Hepatocyte (in vitro differentiated cells): Measurements from ENCODE around the gene TRRAP. TPM values are rescaled to one million over a fixed set of nuclear protein-coding genes. Genes with fewer than 3 reads are reported as not detected.

Experiments used
- DNase-seq: peaks from one replicate; pipeline ENCODE4 v3.0.0-alpha.2; 2016; ENCODE audit warnings: low spot score
- H2AFZ ChIP-seq: fragments of 200-600 bp; sonication (generic); 2 replicates; pipeline ENCODE4 v1.6.0; 2016; ENCODE audit warnings: antibody characterized with exemption, mild to moderate bottlenecking
- H3K27ac ChIP-seq: fragments of 200-600 bp; sonication (generic); 2 replicates; pipeline ENCODE4 v1.5.1; 2016; ENCODE audit warnings: mild to moderate bottlenecking
- H3K27me3 ChIP-seq: fragments of 200-600 bp; sonication (generic); 2 replicates; pipeline ENCODE4 v1.6.1; 2016
- H3K36me3 ChIP-seq: fragments of 200-600 bp; sonication (generic); replicated peaks from 2 replicates; pipeline ENCODE4 v1.5.1; 2016; ENCODE audit warnings: low read depth; ENCODE audit not compliant: insufficient read depth
- H3K4me1 ChIP-seq: fragments of 200-600 bp; sonication (generic); 2 replicates; pipeline ENCODE4 v1.5.1; 2016; ENCODE audit warnings: mild to moderate bottlenecking, moderate library complexity; ENCODE audit not compliant: insufficient read depth
- H3K4me2 ChIP-seq: fragments of 200-600 bp; sonication (generic); 2 replicates; pipeline ENCODE4 v1.6.0; 2016
- H3K4me3 ChIP-seq: fragments of 200-600 bp; sonication (generic); 2 replicates; pipeline ENCODE4 v1.5.1; 2016; ENCODE audit warnings: mild to moderate bottlenecking
- H3K79me2 ChIP-seq: fragments of 200-600 bp; sonication (generic); 2 replicates; pipeline ENCODE4 v1.6.0; 2017; ENCODE audit warnings: mild to moderate bottlenecking
- H3K9me2 ChIP-seq: fragments of 200-600 bp; sonication (generic); replicated peaks from 2 replicates; pipeline ENCODE4 v1.6.0; 2017; ENCODE audit warnings: mild to moderate bottlenecking; ENCODE audit not compliant: insufficient read depth
- H3K9me3 ChIP-seq: fragments of 200-600 bp; sonication (generic); 2 replicates; pipeline ENCODE4 v1.5.1; 2016; ENCODE audit warnings: low read depth, mild to moderate bottlenecking
- H4K20me1 ChIP-seq: fragments of 200-600 bp; sonication (generic); 2 replicates; pipeline ENCODE4 v1.6.0; 2016; ENCODE audit warnings: mild to moderate bottlenecking; ENCODE audit not compliant: insufficient read depth, poor library complexity, severe bottlenecking
- CTCF ChIP-seq: fragments of 200-600 bp; sonication (generic); IDR thresholded peaks from 2 replicates; pipeline ENCODE4 v1.5.1; 2016; ENCODE audit warnings: antibody characterized with exemption, mild to moderate bottlenecking; ENCODE audit not compliant: poor library complexity
- EZH2 ChIP-seq: fragments of 200-600 bp; sonication (generic); IDR thresholded peaks from 2 replicates; pipeline ENCODE4 v1.6.1; 2016; ENCODE audit warnings: antibody characterized with exemption, mild to moderate bottlenecking, borderline replicate concordance
- EZH2phosphoT487 ChIP-seq: fragments of 200-600 bp; sonication (generic); IDR thresholded peaks from one replicate; pipeline ENCODE4 v1.6.1; 2018; ENCODE audit warnings: antibody characterized with exemption, mild to moderate bottlenecking, low read depth, moderate library complexity; ENCODE audit not compliant: unreplicated experiment, severe bottlenecking
- WGBS: methylation state at CpG from one replicate; pipeline ENCODE4 v1.1.6; 2016; ENCODE audit warnings: low lambda C conversion rate; ENCODE audit errors: missing lambda C conversion rate; 5-methylcytosine and 5-hydroxymethylcytosine counted together
- polyA plus RNA-seq: library from polyadenylated mRNA; unstranded; fragments of >200 nt; fragmentation: Nextera tagmentation; extraction: Ambion mirVana; gene quantifications from 2 replicates; pipeline ENCODE4 v1.2.1, GENCODE V29; 2016
- total RNA-seq: library from RNA; depleted of rRNA; stranded (reverse); fragments of >200 nt; gene quantifications from 2 replicates; pipeline ENCODE4 v1.2.3, GENCODE V29; 2014

The TRRAP gene
- total and polyA plus RNA-seq, 2 experiments from 2014 or later = 6.1 to 25.1 TPM

- H3K27ac ChIP-seq = no peak overlapping the region
- no peak overlapping the region for H3K4me2 ChIP-seq
- TF ChIP-seq EZH2phosphoT487 (no peak), EZH2 (no peak), CTCF (no peak)
- no peaks in the 10 kb centered on the region for H3K9me2 ChIP-seq
- no peaks in the 10 kb centered on the region for H4K20me1 ChIP-seq
- no peaks in the 10 kb centered on the region for H3K4me1 ChIP-seq
- no peak for DNase-seq
- no peak overlapping the region for H3K4me3 ChIP-seq
- WGBS = 96% methylated on average over 34 of the region's 34 CpGs
- H3K79me2 ChIP-seq = no peaks in the 10 kb centered on the region
- no peaks in the 10 kb centered on the region for H3K9me3 ChIP-seq
- H2AFZ ChIP-seq = no peak overlapping the region
- peaks cover 2% of the 10 kb centered on the region for H3K36me3 ChIP-seq
- H3K27me3 ChIP-seq = no peaks in the 10 kb centered on the region
Observed at GRCh38 chr7:98994046-98994944, 116.0 kb downstream of the TRRAP start.

- Histone ChIP-seq H3K4me1 (no peaks in the 10 kb centered on the region), H3K9me3 (no peaks in the 10 kb centered on the region), H3K27ac (no peak overlapping the region), H3K4me2 (no peak overlapping the region), H3K79me2 (no peaks in the 10 kb centered on the region), H3K36me3 (peaks cover 2% of the 10 kb centered on the region), H4K20me1 (no peaks in the 10 kb centered on the region), H3K9me2 (no peaks in the 10 kb centered on the region), H2AFZ (no peak overlapping the region), H3K4me3 (no peak overlapping the region), H3K27me3 (no peaks in the 10 kb centered on the region)
- DNase-seq = no peak
- no peak for TF ChIP-seq EZH2
- TF ChIP-seq CTCF = no peak
- no peak for TF ChIP-seq EZH2phosphoT487
- 98% methylated on average over 11 of the region's 13 CpGs for WGBS
Observed at GRCh38 chr7:98995111-98995510, 116.8 kb downstream of the TRRAP start.

GRCh38 chr7:98995523-98996149 lies 117.3 kb downstream of the TRRAP start:
- no peak overlapping the region for H3K27ac ChIP-seq
- no peaks in the 10 kb centered on the region for H3K4me1 ChIP-seq
- H3K4me2 ChIP-seq = no peak overlapping the region
- H2AFZ ChIP-seq = no peak overlapping the region
- H3K9me3 ChIP-seq = no peaks in the 10 kb centered on the region
- TF ChIP-seq EZH2 = no peak
- no peak for TF ChIP-seq EZH2phosphoT487
- no peak for TF ChIP-seq CTCF
- no peaks in the 10 kb centered on the region for H4K20me1 ChIP-seq
- no peaks in the 10 kb centered on the region for H3K27me3 ChIP-seq
- H3K9me2 ChIP-seq = no peaks in the 10 kb centered on the region
- H3K4me3 ChIP-seq = no peak overlapping the region
- WGBS = 95% methylated on average over 10 of the region's 16 CpGs
- DNase-seq = no peak
- H3K36me3 ChIP-seq = peaks cover 2% of the 10 kb centered on the region
- no peaks in the 10 kb centered on the region for H3K79me2 ChIP-seq
